Measurements from ENCODE around the gene FASN.

DNA sequence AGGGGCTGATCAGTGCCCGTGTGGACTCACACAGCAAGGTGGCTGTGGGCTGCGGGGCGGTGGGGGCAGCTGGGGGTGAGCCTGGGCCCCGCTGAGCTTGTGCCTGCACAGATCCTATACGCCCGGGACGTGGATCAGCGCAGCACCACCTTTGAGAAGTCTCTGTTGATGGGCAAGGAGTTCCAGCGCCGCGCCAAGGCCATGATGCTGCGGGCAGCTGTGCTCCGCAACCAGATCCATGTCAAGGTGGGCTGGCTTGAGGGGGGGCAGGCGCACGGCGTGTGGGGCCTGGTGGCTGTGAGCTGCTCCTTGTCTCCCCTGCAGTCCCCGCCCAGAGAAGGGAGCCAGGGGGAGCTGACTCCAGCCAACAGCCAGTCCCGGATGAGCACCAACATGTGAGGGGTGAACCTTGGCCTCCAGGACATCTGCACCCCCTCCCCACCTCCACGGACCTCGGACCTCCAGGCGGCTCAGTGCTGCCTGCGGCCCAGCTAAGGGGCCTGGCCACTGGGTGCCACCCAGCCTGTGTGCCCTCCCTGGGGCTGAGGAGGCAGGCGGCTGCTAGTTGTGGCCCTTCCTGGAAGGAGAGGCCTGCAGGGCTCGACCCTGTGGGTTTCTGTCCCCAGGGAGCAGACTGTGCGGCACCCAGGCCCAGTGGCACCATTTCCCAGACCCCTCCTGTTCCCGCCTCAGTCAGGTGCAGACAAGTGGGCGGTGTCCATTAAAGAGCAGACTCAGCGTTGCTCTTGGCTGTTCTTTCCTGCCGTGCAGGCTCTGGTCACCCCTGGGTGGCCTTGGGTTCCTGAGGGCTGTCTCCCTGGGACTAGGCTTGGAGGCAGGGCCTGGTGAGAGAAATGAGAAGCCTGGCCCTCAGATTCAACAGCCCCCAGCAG is 41.1 kb downstream of the FASN start:
- TF ChIP-seq, protein P1, sequence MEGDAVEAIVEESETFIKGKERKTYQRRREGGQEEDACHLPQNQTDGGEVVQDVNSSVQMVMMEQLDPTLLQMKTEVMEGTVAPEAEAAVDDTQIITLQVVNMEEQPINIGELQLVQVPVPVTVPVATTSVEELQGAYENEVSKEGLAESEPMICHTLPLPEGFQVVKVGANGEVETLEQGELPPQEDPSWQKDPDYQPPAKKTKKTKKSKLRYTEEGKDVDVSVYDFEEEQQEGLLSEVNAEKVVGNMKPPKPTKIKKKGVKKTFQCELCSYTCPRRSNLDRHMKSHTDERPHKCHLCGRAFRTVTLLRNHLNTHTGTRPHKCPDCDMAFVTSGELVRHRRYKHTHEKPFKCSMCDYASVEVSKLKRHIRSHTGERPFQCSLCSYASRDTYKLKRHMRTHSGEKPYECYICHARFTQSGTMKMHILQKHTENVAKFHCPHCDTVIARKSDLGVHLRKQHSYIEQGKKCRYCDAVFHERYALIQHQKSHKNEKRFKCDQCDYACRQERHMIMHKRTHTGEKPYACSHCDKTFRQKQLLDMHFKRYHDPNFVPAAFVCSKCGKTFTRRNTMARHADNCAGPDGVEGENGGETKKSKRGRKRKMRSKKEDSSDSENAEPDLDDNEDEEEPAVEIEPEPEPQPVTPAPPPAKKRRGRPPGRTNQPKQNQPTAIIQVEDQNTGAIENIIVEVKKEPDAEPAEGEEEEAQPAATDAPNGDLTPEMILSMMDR (IDR thresholded peaks at IDR 0.05) = no peak
- TF ChIP-seq ZFX (IDR thresholded peaks at IDR 0.05; ENCODE audit: borderline replicate concordance) = no peak
